GM21515 (cell line): ENCODE results near the gene ELK4.
"Not testable (repeated sequence)": the region's sequence is repeated elsewhere in the genome, so short reads cannot be mapped to it uniquely, and the experiment has no call there.

Experiments
- ATAC-seq: cut with Tn5 transposase; IDR thresholded peaks from one replicate; pipeline ENCODE4 v1.9.1; 2021; ENCODE audit not compliant: unreplicated experiment

The ELK4 gene

GRCh38 chr1:205665201-205666045, 33.6 kb upstream of the ELK4 start:
- ATAC-seq = no peak

GRCh38 chr1:205664399-205665017, 32.7 kb upstream of the ELK4 start:
- no peak for ATAC-seq

GRCh38 chr1:205663286-205663936, 31.6 kb upstream of the ELK4 start:
- ATAC-seq = no peak

- ATAC-seq = no peak
These were observed 31.0 kb upstream of the ELK4 start for GRCh38 chr1:205662791-205663190.

- no peak for ATAC-seq
These were observed 30.4 kb upstream of the ELK4 start for GRCh38 chr1:205662135-205662738.

GRCh38 chr1:205661429-205662134, 29.8 kb upstream of the ELK4 start:
- ATAC-seq = no peak

- no peak for ATAC-seq
These were observed 28.6 kb upstream of the ELK4 start for GRCh38 chr1:205660361-205660760.

GRCh38 chr1:205658943-205659581, 27.3 kb upstream of the ELK4 start:
- no peak for ATAC-seq

GRCh38 chr1:205656236-205656635, 24.4 kb upstream of the ELK4 start:
- ATAC-seq = no peak

- no peak for ATAC-seq
These were observed 21.2 kb upstream of the ELK4 start for GRCh38 chr1:205652984-205653383.

- ATAC-seq = no peak
These were observed 18.4 kb upstream of the ELK4 start for GRCh38 chr1:205650241-205650640.

GRCh38 chr1:205645519-205645918, 13.7 kb upstream of the ELK4 start:
- ATAC-seq = no peak

- ATAC-seq = no peak
These were observed 11.0 kb upstream of the ELK4 start for GRCh38 chr1:205642679-205643307.

- no peak for ATAC-seq
These were observed 7.8 kb upstream of the ELK4 start for GRCh38 chr1:205639567-205639966.

- no peak for ATAC-seq
These were observed 6.2 kb upstream of the ELK4 start for GRCh38 chr1:205637854-205638468.

GRCh38 chr1:205636732-205637131, 4.9 kb upstream of the ELK4 start:
- no peak for ATAC-seq

GRCh38 chr1:205636138-205636530, 4.3 kb upstream of the ELK4 start:
- ATAC-seq = not testable (repeated sequence)

GRCh38 chr1:205633421-205633976, 1.7 kb upstream of the ELK4 start:
- no peak for ATAC-seq

- ATAC-seq = no peak
These were observed 908 bp upstream of the ELK4 start for GRCh38 chr1:205632669-205633169.
